ENCODE results near the gene IL17RD. TPM values are rescaled to one million over a fixed set of nuclear protein-coding genes. Genes with fewer than 3 reads are reported as not detected.

Gene IL17RD
- total RNA-seq, 1 donor from 2014 or later: 2.9 TPM

DNA sequence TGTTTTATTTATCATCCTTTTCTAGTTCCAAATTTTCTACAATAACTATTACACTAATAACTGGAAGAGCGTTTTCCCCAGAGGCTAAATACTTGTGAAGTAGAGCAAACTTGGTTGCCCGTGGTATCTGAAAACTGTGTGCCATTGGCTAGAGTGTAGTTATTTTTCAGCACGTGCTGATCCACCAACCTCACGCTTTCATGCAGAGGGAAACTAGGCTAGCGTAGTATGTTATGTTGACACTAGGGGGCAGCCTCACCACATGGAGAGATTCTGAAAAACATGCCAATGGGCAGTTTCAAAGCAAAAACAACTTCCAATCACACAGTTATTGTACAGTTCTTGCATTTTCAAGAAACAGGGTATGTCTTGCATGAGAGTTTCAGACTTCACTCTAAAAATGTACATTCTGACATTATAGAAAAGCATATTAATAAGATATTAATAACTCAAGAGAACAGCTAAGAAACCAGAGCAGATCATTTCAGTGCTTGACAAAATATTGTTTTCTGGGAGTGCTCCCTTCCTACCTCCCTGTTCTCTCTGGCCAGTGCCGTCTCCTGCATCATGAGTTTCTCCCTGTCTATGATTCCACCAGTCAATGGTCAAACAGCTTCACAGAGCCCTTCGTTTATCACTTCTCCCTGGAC lies 65.0 kb downstream of the IL17RD start:
- DNase-seq (ENCODE audit: extremely low spot score, unreplicated experiment): peak; percentile 90
- Mint-ChIP-seq H3K36me3 (ENCODE audit: unreplicated experiment) (no peaks in the 10 kb centered on the region), H3K9me3 (ENCODE audit: unreplicated experiment) (no peaks in the 10 kb centered on the region), H3K4me1 (ENCODE audit: unreplicated experiment) (no peaks in the 10 kb centered on the region), H3K4me3 (ENCODE audit: unreplicated experiment) (no peak overlapping the region), H3K27me3 (ENCODE audit: unreplicated experiment) (no peaks in the 10 kb centered on the region), H3K27ac (ENCODE audit: unreplicated experiment) (no peak overlapping the region)
- TF ChIP-seq, protein P1, sequence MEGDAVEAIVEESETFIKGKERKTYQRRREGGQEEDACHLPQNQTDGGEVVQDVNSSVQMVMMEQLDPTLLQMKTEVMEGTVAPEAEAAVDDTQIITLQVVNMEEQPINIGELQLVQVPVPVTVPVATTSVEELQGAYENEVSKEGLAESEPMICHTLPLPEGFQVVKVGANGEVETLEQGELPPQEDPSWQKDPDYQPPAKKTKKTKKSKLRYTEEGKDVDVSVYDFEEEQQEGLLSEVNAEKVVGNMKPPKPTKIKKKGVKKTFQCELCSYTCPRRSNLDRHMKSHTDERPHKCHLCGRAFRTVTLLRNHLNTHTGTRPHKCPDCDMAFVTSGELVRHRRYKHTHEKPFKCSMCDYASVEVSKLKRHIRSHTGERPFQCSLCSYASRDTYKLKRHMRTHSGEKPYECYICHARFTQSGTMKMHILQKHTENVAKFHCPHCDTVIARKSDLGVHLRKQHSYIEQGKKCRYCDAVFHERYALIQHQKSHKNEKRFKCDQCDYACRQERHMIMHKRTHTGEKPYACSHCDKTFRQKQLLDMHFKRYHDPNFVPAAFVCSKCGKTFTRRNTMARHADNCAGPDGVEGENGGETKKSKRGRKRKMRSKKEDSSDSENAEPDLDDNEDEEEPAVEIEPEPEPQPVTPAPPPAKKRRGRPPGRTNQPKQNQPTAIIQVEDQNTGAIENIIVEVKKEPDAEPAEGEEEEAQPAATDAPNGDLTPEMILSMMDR (IDR thresholded peaks at IDR 0.05): peak; percentile 91

- H3K36me3 Mint-ChIP-seq (ENCODE audit: unreplicated experiment): no peaks in the 10 kb centered on the region
- H3K4me1 Mint-ChIP-seq (ENCODE audit: unreplicated experiment): peaks cover 6% of the 10 kb centered on the region
- no peak overlapping the region for H3K4me3 Mint-ChIP-seq (ENCODE audit: unreplicated experiment)
- no peak overlapping the region for H3K27ac Mint-ChIP-seq (ENCODE audit: unreplicated experiment)
- no peaks in the 10 kb centered on the region for H3K9me3 Mint-ChIP-seq (ENCODE audit: unreplicated experiment)
- TF ChIP-seq, protein P1 (IDR thresholded peaks at IDR 0.05): no peak
- no peak for DNase-seq (ENCODE audit: extremely low spot score, unreplicated experiment)
- H3K27me3 Mint-ChIP-seq (ENCODE audit: unreplicated experiment): peaks cover 2% of the 10 kb centered on the region
Observed at GRCh38 chr3:57098418-57099310, 66.5 kb downstream of the IL17RD start.

DNA sequence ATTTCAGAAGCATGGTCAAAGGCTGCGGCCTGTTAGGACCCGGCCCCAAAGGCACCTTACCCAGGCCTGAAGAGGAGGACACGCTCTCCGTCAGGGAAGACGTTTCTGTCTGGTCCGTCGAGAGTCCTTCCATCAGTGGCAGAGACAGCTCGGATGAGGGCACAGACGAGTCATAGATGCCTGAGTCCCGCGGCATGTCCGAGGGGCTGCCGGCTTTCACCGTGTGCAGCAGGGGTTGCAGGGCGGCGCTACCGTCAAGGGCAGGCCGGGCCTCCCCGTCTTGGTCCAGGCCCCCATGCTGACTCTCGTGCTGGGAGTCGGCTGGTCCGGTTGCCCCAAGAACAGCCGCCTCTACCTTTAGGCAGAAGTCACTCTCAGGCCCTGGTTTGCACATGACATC lies 67.6 kb downstream of the IL17RD start:
- H3K9me3 Mint-ChIP-seq (ENCODE audit: unreplicated experiment): no peaks in the 10 kb centered on the region
- H3K4me1 Mint-ChIP-seq (ENCODE audit: unreplicated experiment): peaks cover 6% of the 10 kb centered on the region
- no peak overlapping the region for H3K27ac Mint-ChIP-seq (ENCODE audit: unreplicated experiment)
- DNase-seq (ENCODE audit: extremely low spot score, unreplicated experiment): no peak
- no peak overlapping the region for H3K4me3 Mint-ChIP-seq (ENCODE audit: unreplicated experiment)
- H3K27me3 Mint-ChIP-seq (ENCODE audit: unreplicated experiment): peaks cover 2% of the 10 kb centered on the region
- TF ChIP-seq, protein P1 (IDR thresholded peaks at IDR 0.05): no peak
- H3K36me3 Mint-ChIP-seq (ENCODE audit: unreplicated experiment): no peaks in the 10 kb centered on the region

DNA sequence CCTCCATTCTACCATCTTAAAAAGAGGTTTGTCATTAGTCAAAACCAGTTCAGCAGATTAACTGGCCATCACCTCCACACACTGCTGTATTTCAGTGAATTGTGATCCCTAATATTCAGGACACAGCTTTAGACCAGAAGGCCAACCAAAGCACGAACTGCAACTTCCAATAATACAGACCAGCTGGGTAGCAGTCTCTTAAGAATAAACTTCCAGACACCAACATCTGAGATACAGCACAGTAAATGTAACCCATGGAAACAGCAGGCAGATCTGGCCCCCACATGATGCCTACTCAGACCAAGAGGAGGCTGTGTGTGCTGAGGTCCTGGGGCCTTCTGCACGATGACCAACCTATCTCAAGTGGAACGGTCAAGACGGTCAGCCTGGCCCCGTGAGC lies 69.8 kb downstream of the IL17RD start:
- Mint-ChIP-seq H3K36me3 (ENCODE audit: unreplicated experiment) (no peaks in the 10 kb centered on the region), H3K4me1 (ENCODE audit: unreplicated experiment) (peaks cover 6% of the 10 kb centered on the region), H3K9me3 (ENCODE audit: unreplicated experiment) (no peaks in the 10 kb centered on the region), H3K4me3 (ENCODE audit: unreplicated experiment) (no peak overlapping the region), H3K27ac (ENCODE audit: unreplicated experiment) (no peak overlapping the region), H3K27me3 (ENCODE audit: unreplicated experiment) (peaks cover 2% of the 10 kb centered on the region)
- TF ChIP-seq, protein P1 (IDR thresholded peaks at IDR 0.05): no peak
- DNase-seq (ENCODE audit: extremely low spot score, unreplicated experiment): no peak

DNA sequence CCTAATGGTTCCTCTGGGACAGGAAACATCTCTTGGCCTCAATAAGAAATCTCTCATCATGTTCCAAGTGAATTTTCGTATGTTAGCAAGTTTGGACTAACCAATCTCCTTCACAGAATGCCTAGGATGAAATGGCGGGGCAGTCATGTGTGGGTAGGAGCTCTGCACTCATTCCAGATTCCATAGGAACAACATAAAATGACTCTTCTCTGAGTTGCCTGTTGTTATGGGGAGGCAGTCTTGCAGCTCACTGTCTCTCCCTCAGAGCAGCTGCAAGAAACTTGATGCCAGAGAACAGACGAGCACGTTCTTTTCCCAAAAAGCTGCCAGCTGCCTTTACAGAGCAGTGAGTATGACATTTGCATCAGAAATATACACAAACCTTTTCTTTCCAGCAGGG lies 70.6 kb downstream of the IL17RD start:
- DNase-seq (ENCODE audit: extremely low spot score, unreplicated experiment): no peak
- peaks cover 6% of the 10 kb centered on the region for H3K4me1 Mint-ChIP-seq (ENCODE audit: unreplicated experiment)
- H3K27ac Mint-ChIP-seq (ENCODE audit: unreplicated experiment): peak overlapping the region; percentile 28
- H3K9me3 Mint-ChIP-seq (ENCODE audit: unreplicated experiment): no peaks in the 10 kb centered on the region
- TF ChIP-seq, protein P1 (IDR thresholded peaks at IDR 0.05): no peak
- H3K36me3 Mint-ChIP-seq (ENCODE audit: unreplicated experiment): no peaks in the 10 kb centered on the region
- H3K27me3 Mint-ChIP-seq (ENCODE audit: unreplicated experiment): peaks cover 2% of the 10 kb centered on the region
- H3K4me3 Mint-ChIP-seq (ENCODE audit: unreplicated experiment): no peak overlapping the region

Measured in osteocyte (in vitro differentiated cells).